ENCODE measurements around the gene ZNF408.
"Not testable (repeated sequence)": the region's sequence is repeated elsewhere in the genome, so short reads cannot be mapped to it uniquely, and the experiment has no call there.

The ZNF408 gene

DNA sequence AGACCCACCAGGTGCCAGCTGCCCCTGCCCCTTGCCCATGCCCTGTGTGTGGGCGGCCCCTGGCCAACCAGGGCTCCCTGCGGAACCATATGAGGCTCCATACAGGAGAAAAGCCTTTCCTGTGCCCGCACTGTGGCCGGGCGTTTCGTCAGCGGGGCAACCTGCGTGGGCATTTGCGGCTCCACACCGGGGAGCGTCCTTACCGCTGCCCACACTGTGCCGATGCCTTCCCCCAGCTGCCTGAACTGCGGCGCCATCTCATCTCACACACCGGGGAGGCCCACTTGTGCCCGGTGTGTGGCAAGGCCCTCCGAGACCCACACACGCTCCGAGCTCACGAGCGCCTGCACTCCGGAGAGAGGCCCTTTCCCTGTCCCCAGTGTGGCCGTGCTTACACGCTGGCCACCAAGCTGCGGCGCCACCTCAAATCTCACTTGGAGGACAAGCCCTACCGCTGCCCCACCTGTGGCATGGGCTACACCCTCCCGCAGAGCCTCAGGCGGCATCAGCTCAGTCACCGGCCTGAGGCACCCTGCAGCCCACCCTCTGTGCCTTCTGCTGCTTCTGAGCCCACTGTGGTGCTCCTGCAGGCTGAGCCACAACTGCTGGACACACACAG, 4.3 kb downstream of the ZNF408 start:
- no peak for DNase-seq
- ChIA-PET POLR2A (no interaction called here), CTCF (no interaction called here)
- peaks cover 9 to 55% (median 44%) of the 10 kb centered on the region in 4 experiments for H3K36me3 ChIP-seq (ENCODE audit: control insufficient read depth in 4 of 4, insufficient read depth in 4 of 4, low read length in 3 of 4)
- WGBS (ENCODE audit: insufficient coverage) = 95% methylated on average over 24 of the region's 31 CpGs
- peaks cover 3 to 17% (median 12%) of the 10 kb centered on the region in 4 experiments for H3K4me1 ChIP-seq (ENCODE audit: control extremely low read depth in 1 of 4, control insufficient read depth in 4 of 4, insufficient read depth in 4 of 4, low read length in 3 of 4)
- no peak overlapping the region for H3K4me3 ChIP-seq (ENCODE audit: control insufficient read depth in 1 of 7, extremely low read depth in 1 of 7, insufficient read depth in 4 of 7, low read depth in 2 of 7, low read length in 6 of 7)
- no peaks in the 10 kb centered on the region for H3K27me3 ChIP-seq (replicated peaks in 2 of 5; ENCODE audit: control insufficient read depth in 4 of 5, insufficient read depth in 5 of 5, low read length in 4 of 5)
- H3K9me3 ChIP-seq (ENCODE audit: control extremely low read depth in 1 of 5, control insufficient read depth in 4 of 5, insufficient read depth in 2 of 5, low read depth in 1 of 5, low read length in 4 of 5) = no peaks in the 10 kb centered on the region
- H3K27ac ChIP-seq (ENCODE audit: insufficient read depth in 1 of 2, low read depth in 1 of 2, low read length in 2 of 2, poor library complexity in 1 of 2, severe bottlenecking in 2 of 2) = no peak overlapping the region

GRCh38 chr11:46706886-46707285, 6.1 kb downstream of the ZNF408 start:
- WGBS (ENCODE audit: insufficient coverage) = 98% methylated on average over 6 of the region's 7 CpGs
- ChIA-PET CTCF (no interaction called here), POLR2A (no interaction called here)
- no peak for DNase-seq
- H3K4me1 ChIP-seq (ENCODE audit: control extremely low read depth in 1 of 4, control insufficient read depth in 4 of 4, insufficient read depth in 4 of 4, low read length in 3 of 4) = peaks cover under 1 to 12% (median 6%) of the 10 kb centered on the region in 4 experiments
- H3K27me3 ChIP-seq (replicated peaks in 2 of 5; ENCODE audit: control insufficient read depth in 4 of 5, insufficient read depth in 5 of 5, low read length in 4 of 5) = no peaks in the 10 kb centered on the region
- no peak overlapping the region for H3K4me3 ChIP-seq (ENCODE audit: control insufficient read depth in 1 of 7, extremely low read depth in 1 of 7, insufficient read depth in 4 of 7, low read depth in 2 of 7, low read length in 6 of 7)
- peaks cover 9 to 55% (median 44%) of the 10 kb centered on the region in 4 experiments for H3K36me3 ChIP-seq (ENCODE audit: control insufficient read depth in 4 of 4, insufficient read depth in 4 of 4, low read length in 3 of 4)
- H3K27ac ChIP-seq (ENCODE audit: insufficient read depth in 1 of 2, low read depth in 1 of 2, low read length in 2 of 2, poor library complexity in 1 of 2, severe bottlenecking in 2 of 2) = no peak overlapping the region
- no peaks in the 10 kb centered on the region for H3K9me3 ChIP-seq (ENCODE audit: control extremely low read depth in 1 of 5, control insufficient read depth in 4 of 5, insufficient read depth in 2 of 5, low read depth in 1 of 5, low read length in 4 of 5)

- not testable (repeated sequence) for H3K4me1 ChIP-seq (ENCODE audit: control extremely low read depth in 1 of 4, control insufficient read depth in 4 of 4, insufficient read depth in 4 of 4, low read length in 3 of 4); H3K27ac ChIP-seq (ENCODE audit: insufficient read depth in 1 of 2, low read depth in 1 of 2, low read length in 2 of 2, poor library complexity in 1 of 2, severe bottlenecking in 2 of 2); H3K27me3 ChIP-seq (replicated peaks in 2 of 5; ENCODE audit: control insufficient read depth in 4 of 5, insufficient read depth in 5 of 5, low read length in 4 of 5); DNase-seq; H3K9me3 ChIP-seq (ENCODE audit: control extremely low read depth in 1 of 5, control insufficient read depth in 4 of 5, insufficient read depth in 2 of 5, low read depth in 1 of 5, low read length in 4 of 5); H3K4me3 ChIP-seq (ENCODE audit: control insufficient read depth in 1 of 7, extremely low read depth in 1 of 7, insufficient read depth in 4 of 7, low read depth in 2 of 7, low read length in 6 of 7)
- ChIA-PET CTCF (interaction anchor here (1.2 kb wide), 1 partner anchor 13 kb away, joined by 3 read pairs; no protein-coding TSS in a partner anchor), POLR2A (interaction anchor here (0.7 kb wide), 1 partner anchor 78 kb away, joined by 3 read pairs; no protein-coding TSS in a partner anchor)
- peaks cover 7 to 33% (median 29%) of the 10 kb centered on the region in 4 experiments for H3K36me3 ChIP-seq (ENCODE audit: control insufficient read depth in 4 of 4, insufficient read depth in 4 of 4, low read length in 3 of 4)
- 89% methylated on average over 9 of the region's 9 CpGs for WGBS (ENCODE audit: insufficient coverage)
These were observed 8.5 kb downstream of the ZNF408 start for GRCh38 chr11:46709351-46709750.

GRCh38 chr11:46710821-46711269, 10.0 kb downstream of the ZNF408 start:
- no peaks in the 10 kb centered on the region for H3K9me3 ChIP-seq (ENCODE audit: control extremely low read depth in 1 of 5, control insufficient read depth in 4 of 5, insufficient read depth in 2 of 5, low read depth in 1 of 5, low read length in 4 of 5)
- DNase-seq = no peak
- no peaks in the 10 kb centered on the region for H3K4me1 ChIP-seq (ENCODE audit: control extremely low read depth in 1 of 4, control insufficient read depth in 4 of 4, insufficient read depth in 4 of 4, low read length in 3 of 4)
- no peak overlapping the region for H3K27ac ChIP-seq (ENCODE audit: insufficient read depth in 1 of 2, low read depth in 1 of 2, low read length in 2 of 2, poor library complexity in 1 of 2, severe bottlenecking in 2 of 2)
- no peak overlapping the region for H3K4me3 ChIP-seq (ENCODE audit: control insufficient read depth in 1 of 7, extremely low read depth in 1 of 7, insufficient read depth in 4 of 7, low read depth in 2 of 7, low read length in 6 of 7)
- POLR2A ChIA-PET = no interaction called here
- H3K36me3 ChIP-seq (ENCODE audit: control insufficient read depth in 4 of 4, insufficient read depth in 4 of 4, low read length in 3 of 4) = peaks cover 0 to 18% (median 16%) of the 10 kb centered on the region in 4 experiments
- CTCF ChIA-PET = interaction anchor here (1.2 kb wide), 1 partner anchor 12 kb away, joined by 3 read pairs; no protein-coding TSS in a partner anchor
- WGBS (ENCODE audit: insufficient coverage) = 91% methylated on average over 9 of the region's 10 CpGs
- no peaks in the 10 kb centered on the region for H3K27me3 ChIP-seq (replicated peaks in 2 of 5; ENCODE audit: control insufficient read depth in 4 of 5, insufficient read depth in 5 of 5, low read length in 4 of 5)

GRCh38 chr11:46711303-46711702, 10.5 kb downstream of the ZNF408 start:
- WGBS (ENCODE audit: insufficient coverage) = 94% methylated on average over 3 of the region's 5 CpGs
- ChIA-PET POLR2A (no interaction called here), CTCF (no interaction called here)

DNA sequence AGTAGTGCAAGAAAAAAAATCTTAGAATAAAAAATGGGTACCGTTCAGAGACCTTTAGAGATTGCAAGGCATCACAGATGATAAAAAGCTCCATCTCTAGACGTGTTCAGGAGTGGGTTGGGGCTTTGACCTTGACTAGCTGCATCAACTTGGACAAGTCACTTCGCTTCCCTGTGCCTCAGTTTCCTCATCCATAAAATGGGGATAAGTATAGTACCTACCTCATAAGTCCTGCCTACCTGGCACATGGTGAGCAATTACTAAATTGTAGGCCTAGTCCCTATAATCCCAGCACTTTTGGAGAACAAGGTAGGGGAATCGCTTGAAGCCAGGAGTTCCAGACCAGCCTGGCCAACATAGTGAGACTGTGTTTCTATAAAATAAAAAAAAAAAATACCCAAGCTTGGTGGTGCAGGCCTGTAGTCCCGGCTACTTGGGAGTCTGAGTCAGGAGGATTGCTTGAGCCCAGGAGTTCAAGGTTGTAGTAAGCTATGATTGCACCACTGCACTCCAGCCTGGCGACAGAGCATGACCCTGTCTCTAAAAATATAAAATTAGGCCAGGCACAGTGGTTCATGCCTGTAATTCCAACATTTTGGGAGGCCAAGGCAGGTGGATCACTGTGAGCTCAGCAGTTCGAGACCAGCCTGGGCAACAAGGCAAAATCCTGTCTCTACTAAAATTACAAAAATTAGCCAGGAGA, 12.2 kb downstream of the ZNF408 start:
- CTCF ChIA-PET = no interaction called here
- Histone ChIP-seq H3K4me1 (ENCODE audit: control extremely low read depth in 1 of 4, control insufficient read depth in 4 of 4, insufficient read depth in 4 of 4, low read length in 3 of 4) (peaks cover 0 to under 1% (median 0%) of the 10 kb centered on the region in 4 experiments), H3K4me3 (ENCODE audit: control insufficient read depth in 1 of 7, extremely low read depth in 1 of 7, insufficient read depth in 4 of 7, low read depth in 2 of 7, low read length in 6 of 7) (no peak overlapping the region), H3K27me3 (replicated peaks in 2 of 5; ENCODE audit: control insufficient read depth in 4 of 5, insufficient read depth in 5 of 5, low read length in 4 of 5) (no peaks in the 10 kb centered on the region), H3K9me3 (ENCODE audit: control extremely low read depth in 1 of 5, control insufficient read depth in 4 of 5, insufficient read depth in 2 of 5, low read depth in 1 of 5, low read length in 4 of 5) (no peaks in the 10 kb centered on the region), H3K27ac (ENCODE audit: insufficient read depth in 1 of 2, low read depth in 1 of 2, low read length in 2 of 2, poor library complexity in 1 of 2, severe bottlenecking in 2 of 2) (no peak overlapping the region), H3K36me3 (ENCODE audit: control insufficient read depth in 4 of 4, insufficient read depth in 4 of 4, low read length in 3 of 4) (no peaks in the 10 kb centered on the region)
- 97% methylated on average over 6 of the region's 7 CpGs for WGBS (ENCODE audit: insufficient coverage)
- no peak for DNase-seq
- POLR2A ChIA-PET = no interaction called here

More at GRCh38 chr11:46711303-46711702, 10.5 kb downstream of the ZNF408 start:
- Histone ChIP-seq H3K4me3 (ENCODE audit: control insufficient read depth in 1 of 7, extremely low read depth in 1 of 7, insufficient read depth in 4 of 7, low read depth in 2 of 7, low read length in 6 of 7) (no peak overlapping the region), H3K4me1 (ENCODE audit: control extremely low read depth in 1 of 4, control insufficient read depth in 4 of 4, insufficient read depth in 4 of 4, low read length in 3 of 4) (no peaks in the 10 kb centered on the region), H3K27me3 (replicated peaks in 2 of 5; ENCODE audit: control insufficient read depth in 4 of 5, insufficient read depth in 5 of 5, low read length in 4 of 5) (no peaks in the 10 kb centered on the region), H3K9me3 (ENCODE audit: control extremely low read depth in 1 of 5, control insufficient read depth in 4 of 5, insufficient read depth in 2 of 5, low read depth in 1 of 5, low read length in 4 of 5) (no peaks in the 10 kb centered on the region), H3K27ac (ENCODE audit: insufficient read depth in 1 of 2, low read depth in 1 of 2, low read length in 2 of 2, poor library complexity in 1 of 2, severe bottlenecking in 2 of 2) (no peak overlapping the region), H3K36me3 (ENCODE audit: control insufficient read depth in 4 of 4, insufficient read depth in 4 of 4, low read length in 3 of 4) (peaks cover 0 to 15% (median 12%) of the 10 kb centered on the region in 4 experiments)
- no peak for DNase-seq

DNA sequence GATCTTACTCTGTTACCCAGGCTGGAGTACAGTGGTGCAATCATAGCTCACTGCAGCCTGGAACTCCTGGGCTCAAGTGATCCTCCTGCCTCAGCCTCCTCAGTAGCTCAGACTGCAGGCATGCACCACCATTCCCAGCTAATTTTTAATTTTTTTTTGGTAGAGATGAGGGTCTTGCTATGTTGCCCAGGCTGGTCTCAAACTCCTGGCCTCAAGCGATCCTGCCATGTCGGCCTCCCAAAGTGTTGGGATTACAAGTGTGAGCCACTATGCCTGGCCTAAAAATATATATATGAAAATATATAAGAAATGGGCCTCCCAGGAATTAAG, 17.0 kb downstream of the ZNF408 start:
- H3K4me1 ChIP-seq (ENCODE audit: control extremely low read depth in 1 of 4, control insufficient read depth in 4 of 4, insufficient read depth in 4 of 4, low read length in 3 of 4); H3K9me3 ChIP-seq (ENCODE audit: control extremely low read depth in 1 of 5, control insufficient read depth in 4 of 5, insufficient read depth in 2 of 5, low read depth in 1 of 5, low read length in 4 of 5); H3K27ac ChIP-seq (ENCODE audit: insufficient read depth in 1 of 2, low read depth in 1 of 2, low read length in 2 of 2, poor library complexity in 1 of 2, severe bottlenecking in 2 of 2); H3K27me3 ChIP-seq (replicated peaks in 2 of 5; ENCODE audit: control insufficient read depth in 4 of 5, insufficient read depth in 5 of 5, low read length in 4 of 5); H3K4me3 ChIP-seq (ENCODE audit: control insufficient read depth in 1 of 7, extremely low read depth in 1 of 7, insufficient read depth in 4 of 7, low read depth in 2 of 7, low read length in 6 of 7); DNase-seq; CTCF ChIA-PET; H3K36me3 ChIP-seq (ENCODE audit: control insufficient read depth in 4 of 4, insufficient read depth in 4 of 4, low read length in 3 of 4): not testable (repeated sequence)
- POLR2A ChIA-PET = interaction anchor here (0.8 kb wide), 1 partner anchor 16 kb away, joined by 3 read pairs; the partner anchor contains the start of gene ZNF408
- no CpG with 5 or more reads among the region's 2 CpGs for WGBS (ENCODE audit: insufficient coverage)

Data from common myeloid progenitor, CD34-positive (primary cell).